Activated B cell treated with CpG ODN at 0.5 μM for 24 hours (primary cell): ENCODE data around the gene HLTF. TPM values are rescaled to one million over a fixed set of nuclear protein-coding genes. Genes with fewer than 3 reads are reported as not detected.

Experiments
- ATAC-seq: fragments of 200-7000 bp; cut with Tn5 transposase; one replicate; pipeline ENCODE4 v1.10.0; 2021; ENCODE audit warnings: low read depth, mild to moderate bottlenecking, moderate library complexity
- CTCF ChIA-PET: fragments of 350-600 bp; sonication (Branson Sonifier 250); formaldehyde crosslinking; loops from one replicate; lab custom pipeline; 2021; ENCODE audit warnings: antibody characterized with exemption; lab: Charles Lee
- POLR2A ChIA-PET: fragments of 350-600 bp; sonication (Branson Sonifier 250); formaldehyde crosslinking; loops from one replicate; lab custom pipeline; 2021; ENCODE audit warnings: antibody characterized with exemption; lab: Charles Lee
- DNase-seq: peaks from one replicate; pipeline ENCODE4 v3.0.0; 2022
- H3K27ac Mint-ChIP-seq: one replicate; pipeline ENCODE4 v1.8.0; 2020; ENCODE audit warnings: mixed read lengths
- H3K27me3 Mint-ChIP-seq: one replicate; pipeline ENCODE4 v1.8.0; 2021; ENCODE audit warnings: mixed read lengths
- H3K36me3 Mint-ChIP-seq: one replicate; pipeline ENCODE4 v1.8.0; 2021; ENCODE audit warnings: low read depth, mixed read lengths
- H3K4me1 Mint-ChIP-seq: one replicate; pipeline ENCODE4 v1.8.0; 2021; ENCODE audit warnings: mixed read lengths
- H3K4me3 Mint-ChIP-seq: one replicate; pipeline ENCODE4 v1.8.0; 2020; ENCODE audit warnings: mild to moderate bottlenecking, mixed read lengths
- H3K9me3 Mint-ChIP-seq: one replicate; pipeline ENCODE4 v1.8.0; 2020; ENCODE audit warnings: mixed read lengths
- CTCF ChIP-seq: fragments of 200-600 bp; IDR thresholded peaks from one replicate; pipeline ENCODE4 v1.8.0; 2022; ENCODE audit warnings: antibody characterized with exemption, mild to moderate bottlenecking
- intact Hi-C: fragments of 100-400 bp; cut with micrococcal nuclease; formaldehyde crosslinking; loops from one replicate; pipeline ENCODE4 v1.15.1; 2024
- total RNA-seq: library from RNA; stranded (reverse); gene quantifications from 2 replicates; pipeline ENCODE4 v1.2.3, GENCODE V29; 2022

The HLTF gene
- total RNA-seq: 16.4 and 18.3 TPM in 2 replicates

DNA sequence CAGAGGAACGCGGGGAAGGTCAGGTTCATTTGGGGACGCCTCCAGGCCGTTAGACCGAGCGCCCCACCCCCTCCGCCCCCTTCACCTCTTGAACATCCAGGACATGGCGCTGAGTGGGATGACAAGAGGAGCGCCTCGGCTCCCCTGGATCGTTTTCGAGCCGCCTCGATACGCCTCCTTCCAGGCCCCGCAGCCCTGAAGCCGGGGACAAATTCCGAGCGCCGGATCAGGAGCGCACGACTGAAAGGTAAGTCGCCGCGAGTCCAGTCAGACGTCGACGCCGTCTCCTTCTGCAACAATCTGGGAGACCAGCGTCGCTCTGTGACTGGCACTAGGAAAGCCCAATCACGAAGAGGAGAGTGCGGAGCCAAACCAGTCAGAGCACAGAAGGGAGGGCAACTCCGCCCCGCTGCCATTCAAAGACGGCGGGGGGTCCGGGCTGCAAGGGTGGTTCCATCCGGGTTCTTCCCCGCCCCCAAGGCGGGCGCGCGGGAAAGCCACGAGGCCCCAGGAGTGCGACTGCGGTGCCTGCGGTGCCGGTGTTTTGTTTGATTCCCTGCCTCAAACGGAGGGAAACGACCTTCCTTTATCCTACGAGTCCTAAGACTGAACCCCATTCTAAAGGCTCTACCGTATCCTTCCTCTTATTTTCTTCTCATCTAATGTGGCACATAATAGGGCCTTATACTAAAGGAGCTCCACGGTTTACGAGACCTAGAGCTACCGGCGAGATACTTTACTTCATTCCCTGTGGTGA is at the start of gene HLTF:
HLTF (minus strand) TSS at position 302 of the 757 bp plus-strand sequence; CDS start at position 105, 197 bp downstream.
- DNase-seq (peak; percentile 80), ATAC-seq (peak; percentile 99)
- peaks cover 14% of the 10 kb centered on the region for H3K36me3 Mint-ChIP-seq
- intact Hi-C loops: loop anchor here (1.0 to 5.0 kb wide), 5 partner anchors 9 to 726 kb away; partner anchors contain the start of genes GYG1, HPS3 and RNF13
- no peaks in the 10 kb centered on the region for H3K27me3 Mint-ChIP-seq
- TF ChIP-seq CTCF: no peak
- H3K9me3 Mint-ChIP-seq: no peaks in the 10 kb centered on the region
- POLR2A ChIA-PET: interaction anchor here (0.8 to 1.3 kb wide), 2 partner anchors 9 to 43 kb away, joined by 5 read pairs; partner anchors contain the start of gene HPS3
- H3K27ac Mint-ChIP-seq: peak within 1 kb of the TSS; percentile 87
- H3K4me1 Mint-ChIP-seq: peaks cover 32% of the 10 kb centered on the region
- H3K4me3 Mint-ChIP-seq: peak within 1 kb of the TSS; percentile 99
- CTCF ChIA-PET: interaction anchor here (1.4 kb wide), 1 partner anchor 34 kb away, joined by 4 read pairs; no protein-coding TSS in a partner anchor

DNA sequence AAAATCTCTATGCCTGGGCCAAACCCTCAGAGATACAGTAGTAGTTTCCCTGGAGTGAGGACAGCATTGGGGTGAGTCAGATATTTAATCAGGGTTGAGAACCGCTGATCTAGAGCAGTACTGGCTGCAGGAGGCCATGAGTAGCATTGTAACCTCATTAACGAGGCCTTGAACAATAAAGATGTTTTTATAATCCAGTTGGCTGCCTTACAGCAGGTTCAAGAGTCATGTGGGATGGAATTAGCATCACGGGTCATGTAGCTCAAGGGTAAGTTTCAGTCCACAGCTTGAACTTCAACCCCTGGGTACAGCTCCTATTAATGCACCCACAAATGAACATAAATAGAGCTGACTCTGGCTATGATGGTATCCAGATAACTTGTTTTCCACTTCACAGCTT is 48.2 kb upstream of the HLTF start:
- ATAC-seq (no peak), DNase-seq (no peak)
- H3K27ac Mint-ChIP-seq: no peak overlapping the region
- H3K36me3 Mint-ChIP-seq: peaks cover 24% of the 10 kb centered on the region
- TF ChIP-seq CTCF: no peak
- no peak overlapping the region for H3K4me3 Mint-ChIP-seq
- no peaks in the 10 kb centered on the region for H3K27me3 Mint-ChIP-seq
- no peaks in the 10 kb centered on the region for H3K9me3 Mint-ChIP-seq
- intact Hi-C loops: no loop called here
- peaks cover 69% of the 10 kb centered on the region for H3K4me1 Mint-ChIP-seq
- POLR2A ChIA-PET: no interaction called here
- CTCF ChIA-PET: no interaction called here

- H3K27me3 Mint-ChIP-seq: no peaks in the 10 kb centered on the region
- DNase-seq: no peak
- peaks cover 61% of the 10 kb centered on the region for H3K4me1 Mint-ChIP-seq
- peaks cover 27% of the 10 kb centered on the region for H3K36me3 Mint-ChIP-seq
- ATAC-seq: no peak
- peak overlapping the region; percentile 98 for H3K4me3 Mint-ChIP-seq
- no peak for TF ChIP-seq CTCF
- ChIA-PET POLR2A (interaction anchor here (0.9 kb wide), 1 partner anchor 118 kb away, joined by 3 read pairs; no protein-coding TSS in a partner anchor), CTCF (interaction anchor here (0.8 to 1.3 kb wide), 3 partner anchors 11 to 111 kb away, joined by 3 to 4 read pairs (median 4); no protein-coding TSS in a partner anchor)
- intact Hi-C loops: no loop called here
- no peaks in the 10 kb centered on the region for H3K9me3 Mint-ChIP-seq
- H3K27ac Mint-ChIP-seq: peak overlapping the region; percentile 89
Observed at GRCh38 chr3:149131589-149131988, 45.3 kb upstream of the HLTF start.

- Mint-ChIP-seq H3K27me3 (no peaks in the 10 kb centered on the region), H3K36me3 (peaks cover 19% of the 10 kb centered on the region), H3K4me1 (peaks cover 48% of the 10 kb centered on the region), H3K27ac (peak within 1 kb of the TSS; percentile 89), H3K4me3 (peak within 1 kb of the TSS; percentile 98), H3K9me3 (no peaks in the 10 kb centered on the region)
- intact Hi-C loops: loop anchor here (1.0 to 10.0 kb wide), 12 partner anchors 9 to 1417 kb away; partner anchors contain the start of genes CPA3, EIF2A, GYG1 and HLTF
- ATAC-seq (peak; percentile 95), DNase-seq (peak; percentile 90)
- ChIA-PET POLR2A (interaction anchor here (0.5 to 2.5 kb wide), 22 partner anchors 9 to 1634 kb away, joined by 3 to 45 read pairs (median 4); partner anchors contain the start of genes COMMD2, GYG1, HLTF and SIAH2), CTCF (interaction anchor here (0.8 to 2.5 kb wide), 6 partner anchors 10 to 146 kb away, joined by 3 to 24 read pairs (median 6); no protein-coding TSS in a partner anchor)
- TF ChIP-seq CTCF: no peak
Observed at GRCh38 chr3:149129326-149130205, 43.2 kb upstream of the HLTF start, which contains the start of gene HPS3. Gene HPS3 (plus strand): TSS chr3:149129638. CDS start chr3:149129724, 86 bp downstream.
